ENCODE measurements around the gene PANK2.
"Not testable (repeated sequence)": the region's sequence is repeated elsewhere in the genome, so short reads cannot be mapped to it uniquely, and the experiment has no call there.

PANK2 gene

DNA sequence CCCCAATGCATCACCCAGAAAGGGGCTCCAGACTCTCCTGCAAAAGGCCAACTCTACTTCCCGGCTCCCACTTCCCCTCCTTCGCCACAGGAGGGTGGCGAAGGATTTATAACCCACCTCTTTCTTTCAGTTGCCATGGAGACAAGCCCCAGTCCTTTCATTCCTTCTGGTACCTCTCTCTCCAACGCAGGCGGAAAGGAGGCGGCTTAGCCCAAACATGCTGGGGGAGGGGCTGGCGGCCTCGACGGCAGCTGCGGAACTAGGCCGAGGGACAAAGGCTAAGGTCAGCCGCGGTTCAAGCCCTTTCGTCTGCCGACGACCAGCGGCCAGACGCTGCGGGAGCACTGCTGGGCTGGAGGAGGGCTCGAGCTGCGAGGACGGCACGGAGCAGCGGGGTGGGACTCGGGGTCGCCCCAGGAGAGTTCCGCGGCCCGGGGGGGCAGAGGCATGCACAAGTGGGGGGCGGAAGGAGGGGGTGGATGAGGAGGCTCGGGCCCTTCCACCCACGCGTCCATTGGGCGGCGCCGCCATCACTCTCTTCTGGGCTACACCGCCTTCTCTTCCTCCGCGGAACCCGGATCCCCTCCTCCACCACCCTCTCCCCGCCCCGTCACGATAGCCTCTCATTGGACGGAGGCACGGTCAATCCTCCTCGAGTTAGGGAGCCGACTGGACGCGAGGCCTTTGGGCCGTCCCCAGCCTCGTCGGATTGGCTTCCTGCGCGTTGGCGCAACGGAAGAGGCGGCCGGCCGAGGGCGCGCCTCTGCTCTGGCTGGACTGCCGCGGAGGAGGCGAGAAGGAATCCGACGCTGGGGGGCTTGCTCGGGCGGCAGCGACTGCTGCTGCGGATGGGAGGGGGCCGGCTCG lies at the start of gene PANK2:
TSS of gene PANK2 (plus strand) at position 766 of the 867 bp plus-strand sequence.
- peak; percentile 93 to 99 for DNase-seq

DNA sequence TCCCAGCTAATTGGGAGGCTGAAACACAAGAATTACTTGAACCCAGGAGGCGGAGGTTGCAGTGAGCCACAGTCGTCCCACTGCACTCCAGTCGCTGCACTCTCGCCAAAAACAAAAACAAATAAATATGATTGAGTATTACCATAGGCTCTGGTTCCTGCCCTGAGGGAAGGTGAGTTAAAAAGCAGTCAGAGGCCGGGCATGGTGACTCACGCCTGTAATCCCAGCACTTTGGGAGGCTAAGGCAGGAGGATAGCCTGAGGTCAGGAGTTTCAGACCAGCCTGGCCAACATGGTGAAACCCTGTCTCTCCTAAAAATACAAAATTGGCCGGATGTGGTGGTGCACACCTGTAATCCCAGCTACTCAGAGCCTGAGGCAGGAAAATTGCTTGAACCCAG lies 49.0 kb upstream of the PANK2 start:
- DNase-seq: not testable (repeated sequence)

DNA sequence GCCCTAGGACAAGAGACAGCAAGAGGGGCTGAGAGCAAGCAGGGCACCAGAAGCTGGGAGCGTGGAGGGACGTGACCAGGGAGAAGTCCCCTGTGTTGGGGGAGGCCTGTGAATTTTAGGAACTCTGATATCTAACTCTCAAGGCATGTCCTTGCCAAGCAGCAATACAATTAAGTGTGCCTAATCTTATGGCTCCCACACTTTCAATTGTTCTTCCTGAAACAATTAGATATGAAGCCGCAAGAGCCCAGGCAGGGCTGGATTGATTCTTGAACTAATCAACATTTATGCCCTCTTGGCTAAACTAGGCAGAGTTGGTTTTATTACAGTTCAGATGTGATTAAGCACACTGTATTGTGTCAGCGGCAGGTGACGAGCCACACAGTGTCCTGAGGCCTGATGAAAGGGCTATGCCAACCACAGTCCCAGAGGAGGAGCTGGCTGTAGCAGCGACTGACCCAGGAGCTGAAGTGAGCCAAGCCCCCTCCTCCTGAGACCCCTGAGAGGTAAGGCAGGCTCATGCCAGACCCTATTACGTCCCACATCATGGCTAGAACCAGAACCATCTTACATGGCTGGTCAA lies 46.7 kb upstream of the PANK2 start:
- DNase-seq: no peak

DNA sequence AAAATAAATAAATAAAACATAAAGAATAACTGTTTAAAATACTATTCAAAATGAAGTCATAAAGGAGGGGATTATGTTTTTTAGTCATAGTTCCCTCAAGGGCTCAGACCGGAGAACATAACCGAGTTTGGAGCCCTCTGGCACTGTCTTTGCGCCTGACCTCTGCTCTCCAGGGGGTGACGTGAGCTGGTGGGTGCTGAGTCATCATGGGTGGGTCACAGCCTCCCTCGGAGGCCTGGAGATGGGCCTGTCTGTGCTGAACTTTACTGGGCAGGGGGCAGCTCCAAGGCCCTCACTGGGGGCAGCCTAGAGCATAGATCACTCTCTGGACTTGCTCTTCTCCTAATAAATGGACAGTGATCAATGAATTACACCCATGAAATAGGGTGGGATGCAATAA lies 45.7 kb upstream of the PANK2 start:
- DNase-seq: no peak

DNA sequence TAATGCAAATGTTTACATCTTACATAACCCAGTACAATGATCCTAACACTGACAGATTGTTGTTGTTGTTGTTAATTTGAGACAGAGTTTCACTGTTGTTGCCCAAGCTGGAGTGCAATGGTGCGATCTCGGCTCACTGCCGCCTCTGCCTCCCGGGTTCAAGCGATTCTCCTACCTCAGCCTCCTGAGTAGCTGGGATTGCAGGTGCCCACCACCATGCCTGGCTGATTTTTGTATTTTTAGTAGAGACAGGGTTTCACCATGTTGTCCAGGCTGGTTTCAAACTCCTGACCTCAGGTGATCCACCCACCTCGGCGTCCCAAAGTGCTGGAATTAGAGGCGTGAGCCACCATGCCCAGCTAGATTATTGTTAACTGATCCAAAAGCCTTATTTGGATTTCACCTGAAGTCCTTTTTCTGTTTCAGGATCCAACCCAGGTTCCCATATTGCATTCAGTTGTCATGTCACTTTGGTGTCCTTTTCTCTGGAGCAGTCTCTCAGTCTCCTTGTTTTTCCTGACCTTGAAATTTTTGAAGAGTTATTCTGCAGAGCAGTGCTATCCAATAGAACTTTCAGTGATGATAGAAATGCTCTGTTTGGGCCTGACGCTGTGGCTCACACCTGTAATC lies 45.1 kb upstream of the PANK2 start:
- DNase-seq: not testable (repeated sequence)

DNA sequence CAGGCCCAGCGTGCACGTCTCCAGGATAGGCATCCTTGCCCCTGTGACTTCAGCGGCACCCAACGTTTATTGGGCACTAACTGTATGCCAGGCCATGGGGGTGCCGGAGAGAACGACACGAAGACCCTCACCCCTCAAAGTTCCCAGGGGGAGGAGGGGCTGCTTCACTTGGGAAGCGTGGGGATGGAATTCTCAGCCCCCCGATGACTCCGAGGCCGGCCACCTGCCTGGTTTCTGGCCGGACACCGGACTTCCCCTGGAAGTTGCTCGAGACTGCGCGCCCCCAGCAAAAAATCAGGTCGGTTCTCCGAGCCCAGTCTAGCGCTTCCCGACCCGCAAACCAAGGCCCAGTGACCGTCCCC lies 42.8 kb upstream of the PANK2 start:
- DNase-seq: no peak

DNA sequence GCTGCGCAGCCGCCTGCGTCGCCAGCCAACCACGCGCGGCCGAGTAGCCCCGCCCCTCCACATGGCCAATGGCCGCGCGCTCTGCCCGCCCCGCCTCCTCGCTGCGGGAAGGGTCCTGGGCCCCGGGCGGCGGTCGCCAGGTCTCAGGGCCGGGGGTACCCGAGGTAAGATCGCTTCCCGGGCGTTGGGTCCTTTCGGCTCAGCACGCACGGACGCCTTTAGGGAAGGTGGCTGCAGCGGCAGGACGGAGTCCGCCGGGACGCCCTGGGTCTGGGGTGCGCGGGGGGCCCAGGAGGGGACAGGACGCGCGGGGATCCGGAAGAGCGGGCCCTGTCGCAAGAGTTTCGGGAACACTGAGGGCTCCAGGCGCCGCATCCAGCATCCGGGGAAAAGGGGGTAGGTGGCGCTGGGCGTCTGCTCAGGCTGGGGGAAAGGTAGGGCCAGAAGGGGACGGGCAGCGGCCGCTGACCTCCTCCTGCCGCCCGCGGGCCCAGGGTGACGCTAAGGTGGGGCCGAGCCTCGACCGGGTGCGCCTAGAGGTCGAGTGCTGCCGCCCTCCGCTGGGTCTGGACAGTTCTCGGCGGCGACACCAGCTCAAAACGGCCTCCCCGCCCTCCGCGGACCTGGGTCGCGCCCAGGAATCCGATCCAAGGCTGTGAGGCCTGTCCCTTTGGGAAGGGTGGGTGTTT lies 42.3 kb upstream of the PANK2 start, which contains the start of gene MAVS:
TSS of gene MAVS (plus strand) at position 95 of the 689 bp plus-strand sequence. CDS start 7,791 bp downstream, outside the sequence.
- peak; percentile 28 to 64 for DNase-seq

DNA sequence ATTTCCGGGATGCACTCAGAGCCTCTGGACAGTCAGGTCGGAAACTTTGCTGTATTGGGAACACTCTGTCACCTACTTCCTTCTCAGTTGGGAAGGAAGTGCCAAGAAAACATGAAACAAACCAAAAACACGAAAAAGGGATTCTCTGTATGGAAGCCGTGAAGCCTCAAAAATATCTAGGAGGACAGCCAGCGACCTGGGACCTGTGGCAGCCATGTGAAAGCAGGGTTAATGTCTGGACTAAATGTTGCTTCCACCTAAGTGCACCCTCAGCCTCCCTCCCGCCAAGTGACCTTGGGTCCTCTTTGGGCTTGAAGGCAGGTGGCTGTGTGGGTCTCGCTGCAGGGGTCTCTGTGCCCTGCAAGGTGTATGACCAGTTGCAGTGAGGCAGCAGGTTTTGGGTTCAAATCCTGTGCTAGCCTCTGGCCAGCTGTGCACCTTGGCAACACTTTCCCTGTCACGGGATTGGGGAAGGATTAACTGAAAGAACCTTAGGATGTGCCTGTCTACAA lies 41.7 kb upstream of the PANK2 start:
- DNase-seq: no peak

DNA sequence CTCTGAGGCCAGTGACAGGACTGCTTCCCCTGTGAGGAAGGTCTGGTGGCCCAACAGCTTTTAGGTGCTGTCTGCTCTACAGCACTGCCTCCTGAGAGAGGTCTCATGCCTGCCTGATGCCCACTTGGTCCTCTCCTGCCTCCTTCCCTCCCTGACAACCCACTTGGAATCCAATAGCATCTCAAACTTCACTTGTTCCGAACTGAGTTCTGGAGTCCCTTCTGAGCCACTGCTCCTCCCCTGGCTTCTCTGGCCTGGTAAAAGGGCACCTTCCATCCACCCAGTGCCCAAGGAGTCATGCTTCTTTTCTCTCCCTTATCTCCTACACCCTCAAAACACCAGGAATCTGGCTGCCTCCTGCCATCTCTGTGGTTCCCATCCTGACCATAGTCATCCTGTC lies 40.6 kb upstream of the PANK2 start:
- DNase-seq: no peak

DNA sequence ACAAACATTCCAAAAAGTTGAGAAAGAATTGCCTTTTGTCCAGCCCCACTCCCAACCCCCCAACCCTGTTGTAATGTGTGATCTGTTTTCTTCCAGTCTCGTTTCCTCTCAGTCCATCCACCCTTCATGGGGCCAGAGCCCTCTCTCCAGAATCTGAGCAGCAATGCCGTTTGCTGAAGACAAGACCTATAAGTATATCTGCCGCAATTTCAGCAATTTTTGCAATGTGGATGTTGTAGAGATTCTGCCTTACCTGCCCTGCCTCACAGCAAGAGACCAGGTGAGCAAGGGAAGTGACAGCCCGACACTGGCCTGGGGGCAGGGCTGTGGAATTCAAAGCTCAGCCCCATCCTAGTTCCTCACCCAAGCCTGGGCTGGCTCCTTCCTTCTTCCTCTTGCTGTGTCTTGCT lies 34.7 kb upstream of the PANK2 start:
- DNase-seq: no peak

DNA sequence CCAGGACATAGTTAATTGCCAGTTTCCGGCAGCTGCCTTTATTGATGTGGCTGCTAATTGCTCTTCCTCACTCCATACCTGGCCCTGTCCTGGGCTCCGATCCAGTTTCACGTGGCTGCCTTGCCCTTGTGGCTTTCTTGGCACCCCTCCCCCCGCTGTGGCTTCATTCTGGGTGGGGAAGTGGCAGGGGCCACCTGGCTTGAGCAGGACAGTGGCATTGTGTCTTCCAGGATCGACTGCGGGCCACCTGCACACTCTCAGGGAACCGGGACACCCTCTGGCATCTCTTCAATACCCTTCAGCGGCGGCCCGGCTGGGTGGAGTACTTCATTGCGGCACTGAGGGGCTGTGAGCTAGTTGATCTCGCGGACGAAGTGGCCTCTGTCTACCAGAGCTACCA lies 31.8 kb upstream of the PANK2 start:
- no peak for DNase-seq

DNA sequence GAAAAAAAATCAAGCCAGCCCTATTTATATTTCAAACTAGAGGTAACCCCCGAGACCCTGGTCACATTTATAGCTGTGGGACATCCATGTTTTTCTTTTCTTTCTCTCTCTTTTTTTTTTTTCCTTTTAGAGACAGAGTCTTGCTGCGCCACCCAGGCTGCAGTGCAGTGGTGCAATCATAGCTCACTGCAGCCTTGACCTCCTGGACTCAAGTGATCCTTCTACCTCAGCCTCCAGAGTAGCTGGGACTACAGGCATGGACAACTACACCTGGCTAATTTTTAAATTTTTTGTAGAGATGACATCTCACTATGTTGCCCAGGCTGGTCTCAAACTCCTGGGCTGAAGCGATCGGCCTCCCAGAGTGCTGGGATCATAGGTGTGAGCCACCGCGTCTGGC lies 30.5 kb upstream of the PANK2 start:
- DNase-seq: no peak

DNA sequence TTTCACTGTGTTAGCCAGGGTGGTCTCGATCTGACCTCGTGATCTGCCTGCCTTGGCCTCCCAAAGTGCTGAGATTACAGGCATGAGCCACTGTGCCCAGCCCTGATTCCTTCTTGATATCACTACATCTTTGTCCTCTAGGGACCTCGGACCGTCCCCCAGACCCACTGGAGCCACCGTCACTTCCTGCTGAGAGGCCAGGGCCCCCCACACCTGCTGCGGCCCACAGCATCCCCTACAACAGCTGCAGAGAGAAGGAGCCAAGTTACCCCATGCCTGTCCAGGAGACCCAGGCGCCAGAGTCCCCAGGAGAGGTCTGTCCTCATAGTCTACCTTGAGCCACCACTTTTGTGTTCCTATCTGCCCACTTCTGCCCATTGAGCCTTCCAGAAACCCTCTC lies 28.0 kb upstream of the PANK2 start:
- DNase-seq: no peak

DNA sequence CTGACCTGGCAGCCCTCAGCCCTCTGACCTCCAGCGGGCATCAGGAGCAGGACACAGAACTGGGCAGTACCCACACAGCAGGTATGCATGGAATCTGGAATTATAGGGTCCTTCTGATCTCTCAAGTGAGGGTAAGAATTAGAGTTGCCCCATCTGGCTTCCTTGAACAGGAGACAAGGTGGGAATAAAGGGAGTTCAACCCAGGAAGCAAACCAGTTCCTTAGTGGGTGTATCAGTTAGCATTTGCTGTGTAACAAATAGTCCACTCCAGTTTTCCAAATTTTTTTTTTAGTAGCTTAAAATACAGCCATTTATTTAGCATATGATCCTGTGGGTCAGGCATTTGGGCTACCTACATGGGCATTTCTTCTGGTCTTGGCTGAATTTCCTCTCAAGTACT lies 26.9 kb upstream of the PANK2 start:
- DNase-seq: no peak

DNA sequence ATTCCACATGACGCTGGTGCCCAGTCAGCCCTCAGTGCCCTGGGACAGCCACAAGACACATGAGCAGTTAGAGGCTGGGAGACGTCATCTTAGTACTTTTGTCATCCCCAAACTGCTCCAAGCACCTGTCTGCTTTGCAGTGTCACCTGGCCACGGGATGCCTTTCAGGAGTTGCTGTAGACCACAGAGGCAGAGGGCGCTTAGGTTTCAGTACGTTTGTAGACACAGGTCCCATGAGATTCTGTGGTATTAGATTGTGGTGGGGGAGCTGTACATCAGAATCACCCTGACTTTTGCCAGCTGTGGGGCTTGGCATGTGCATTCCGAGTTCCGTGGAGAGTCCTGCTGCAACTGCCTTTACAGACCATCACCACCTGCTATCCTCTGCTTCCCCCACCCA lies 25.9 kb upstream of the PANK2 start:
- no peak for DNase-seq

DNA sequence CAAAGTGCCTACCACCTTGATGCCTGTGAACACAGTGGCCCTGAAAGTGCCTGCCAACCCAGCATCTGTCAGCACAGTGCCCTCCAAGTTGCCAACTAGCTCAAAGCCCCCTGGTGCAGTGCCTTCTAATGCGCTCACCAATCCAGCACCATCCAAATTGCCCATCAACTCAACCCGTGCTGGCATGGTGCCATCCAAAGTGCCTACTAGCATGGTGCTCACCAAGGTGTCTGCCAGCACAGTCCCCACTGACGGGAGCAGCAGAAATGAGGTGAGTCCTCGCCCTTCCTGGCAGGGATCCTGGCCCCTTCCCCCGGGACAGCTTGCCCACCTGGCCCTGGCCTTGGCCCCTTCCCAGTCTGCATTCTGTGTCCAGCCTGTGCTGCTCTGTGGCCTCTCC lies 24.7 kb upstream of the PANK2 start:
- no peak for DNase-seq

DNA sequence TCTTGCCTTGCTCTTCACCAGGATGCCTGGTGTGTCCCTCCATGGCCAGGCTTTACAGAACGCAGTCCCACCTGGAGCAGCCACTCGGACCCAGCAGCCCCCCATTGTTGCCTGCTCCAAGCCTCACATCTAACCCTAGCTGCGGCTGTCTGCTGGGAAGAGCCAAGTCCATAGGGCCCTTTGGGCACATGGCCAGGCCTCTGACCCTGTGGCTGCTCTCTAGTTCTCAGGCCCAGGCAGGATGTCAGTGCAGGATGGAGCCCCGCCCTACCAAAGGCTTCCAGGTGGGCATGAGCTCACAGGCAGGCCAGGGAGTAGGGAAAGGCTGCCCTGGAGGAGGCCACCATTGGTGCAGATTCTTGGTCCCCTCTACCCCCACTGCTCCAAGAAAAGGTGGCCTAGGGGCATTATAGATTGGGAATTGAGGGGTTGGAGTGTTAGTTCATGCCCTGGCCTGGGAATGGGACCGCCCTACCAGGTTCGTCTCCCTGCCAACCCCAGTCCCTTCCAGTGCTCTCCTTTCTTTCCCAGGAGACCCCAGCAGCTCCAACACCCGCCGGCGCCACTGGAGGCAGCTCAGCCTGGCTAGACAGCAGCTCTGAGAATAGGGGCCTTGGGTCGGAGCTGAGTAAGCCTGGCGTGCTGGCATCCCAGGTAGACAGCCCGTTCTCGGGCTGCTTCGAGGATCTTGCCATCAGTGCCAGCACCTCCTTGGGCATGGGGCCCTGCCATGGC lies 23.9 kb upstream of the PANK2 start:
- DNase-seq: no peak

DNA sequence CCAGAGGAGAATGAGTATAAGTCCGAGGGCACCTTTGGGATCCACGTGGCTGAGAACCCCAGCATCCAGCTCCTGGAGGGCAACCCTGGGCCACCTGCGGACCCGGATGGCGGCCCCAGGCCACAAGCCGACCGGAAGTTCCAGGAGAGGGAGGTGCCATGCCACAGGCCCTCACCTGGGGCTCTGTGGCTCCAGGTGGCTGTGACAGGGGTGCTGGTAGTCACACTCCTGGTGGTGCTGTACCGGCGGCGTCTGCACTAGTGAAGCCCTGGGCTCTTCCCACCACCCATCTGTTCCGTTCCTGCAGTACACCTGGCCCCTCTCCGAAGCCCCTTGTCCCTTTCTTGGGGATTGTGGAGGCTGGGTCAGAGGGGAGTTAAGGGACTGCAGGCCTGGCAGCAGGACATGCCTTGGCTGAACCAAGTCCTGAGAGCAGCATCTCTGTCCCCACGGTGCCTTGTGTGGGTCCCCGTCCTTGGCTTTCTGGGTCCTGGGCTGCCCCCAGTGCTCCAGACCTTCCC lies 23.2 kb upstream of the PANK2 start:
- no peak for DNase-seq

DNA sequence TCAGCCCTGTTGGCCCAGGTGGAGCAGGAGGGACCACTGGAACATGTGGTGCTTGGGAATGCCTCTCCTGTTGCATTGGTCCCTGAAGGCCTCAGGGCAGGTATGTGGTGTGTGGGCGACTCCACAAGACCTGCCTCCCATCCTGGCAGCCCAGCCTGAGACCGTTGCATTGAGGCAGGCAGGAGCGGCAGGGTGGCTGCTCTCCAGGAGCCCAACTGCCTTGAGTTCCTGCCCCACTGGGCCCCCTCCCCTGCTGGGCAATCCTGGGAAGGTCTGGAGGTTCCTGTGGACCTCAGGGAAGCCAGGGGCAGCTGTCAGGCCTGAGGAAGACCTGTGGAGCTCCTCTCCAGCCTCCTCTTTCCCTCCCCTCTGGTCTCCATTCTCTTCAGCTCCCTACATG lies 22.7 kb upstream of the PANK2 start:
- no peak for DNase-seq

DNA sequence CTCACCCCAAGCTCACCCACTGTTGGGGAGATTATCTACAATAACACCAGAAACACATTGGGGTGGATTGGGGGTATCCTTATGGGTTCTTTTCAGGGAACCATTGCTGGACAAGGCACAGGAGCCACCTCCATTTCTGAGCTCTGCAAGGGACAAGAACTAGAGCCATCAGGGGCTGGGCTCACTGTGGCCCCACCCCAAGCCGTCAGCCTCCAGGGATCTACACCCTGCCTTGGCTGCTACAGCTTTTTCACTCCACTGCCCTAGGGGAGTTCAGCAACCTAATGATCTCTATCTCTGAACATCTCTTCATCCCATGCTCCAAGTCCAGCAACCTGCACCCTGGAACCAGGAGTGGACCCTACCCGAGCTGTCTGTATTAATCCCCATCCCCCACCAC lies 21.4 kb upstream of the PANK2 start:
- no peak for DNase-seq

DNA sequence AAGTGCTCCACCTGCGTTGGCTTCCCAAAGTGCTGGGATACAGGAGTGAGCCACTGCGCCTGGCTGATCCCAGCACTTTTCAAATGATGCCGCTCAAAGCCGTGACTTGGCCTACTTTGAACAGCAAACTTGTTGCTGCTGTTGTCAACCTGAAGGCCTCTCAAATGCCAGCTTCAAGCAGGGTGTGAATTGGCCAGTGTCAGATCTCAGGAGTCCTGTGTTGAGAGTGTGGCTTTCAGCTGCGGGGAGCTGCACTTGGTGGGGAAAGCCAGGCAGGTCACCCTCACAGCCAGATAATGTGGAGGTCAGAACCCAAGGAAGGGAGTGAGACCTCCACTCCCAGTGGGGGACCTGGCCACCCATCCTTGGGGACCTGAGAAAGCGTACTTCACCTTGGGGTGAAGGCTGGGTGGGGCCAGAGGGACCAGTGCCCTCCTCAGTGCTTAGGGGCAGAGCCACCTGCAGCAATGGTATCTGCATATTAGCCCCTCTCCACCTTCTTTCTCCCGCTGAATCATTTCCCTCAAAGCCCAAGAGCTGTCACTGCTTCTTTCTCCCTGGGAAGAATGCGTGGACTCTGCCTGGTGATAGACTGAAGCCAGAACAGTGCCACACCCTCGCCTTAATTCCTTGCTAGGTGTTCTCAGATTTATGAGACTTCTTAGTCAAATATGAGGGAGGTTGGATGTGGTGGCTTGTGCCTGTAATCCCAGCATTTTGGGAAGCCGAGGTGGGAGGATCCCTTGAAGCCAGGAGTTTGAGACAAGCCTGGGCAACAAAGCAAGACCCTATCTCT lies 19.1 kb upstream of the PANK2 start:
- no peak for DNase-seq
